Mesenchymal stem cell (in vitro differentiated cells and primary cell): ENCODE data around the gene B2M.

ENCODE experiments used
- DNase-seq: peaks from one replicate; pipeline ENCODE4 v3.0.0-alpha.2; 2013
- H2AFZ ChIP-seq: one replicate; pipeline ENCODE4 v1.6.1; 2013; ENCODE audit warnings: low read depth, mild to moderate bottlenecking, control low read depth, inconsistent platforms, low read length, moderate library complexity
- H2AK5ac ChIP-seq: 2 replicates; pipeline ENCODE4 v1.6.1; 2013; ENCODE audit warnings: low read length, moderate library complexity, mild to moderate bottlenecking, inconsistent platforms; ENCODE audit not compliant: severe bottlenecking
- H2BK120ac ChIP-seq: one replicate; pipeline ENCODE4 v1.6.1; 2013; ENCODE audit warnings: low read depth, mild to moderate bottlenecking, inconsistent platforms, low read length, moderate library complexity
- H2BK12ac ChIP-seq, 2 experiments: one replicate each; pipeline ENCODE4 v1.6.1; 2013; ENCODE audit warnings: inconsistent platforms in 2 of 2, low read length in 2 of 2, mild to moderate bottlenecking in 2 of 2, moderate library complexity in 2 of 2, control low read depth in 1 of 2
- H2BK15ac ChIP-seq: one replicate; pipeline ENCODE4 v1.6.1; 2013; ENCODE audit warnings: mild to moderate bottlenecking, low read depth, inconsistent platforms; ENCODE audit not compliant: poor library complexity, severe bottlenecking
- H2BK5ac ChIP-seq: 2 replicates; pipeline ENCODE4 v1.6.1; 2013; ENCODE audit warnings: low read depth, mild to moderate bottlenecking, low read length, control low read depth, inconsistent platforms; ENCODE audit not compliant: poor library complexity, severe bottlenecking
- H3K14ac ChIP-seq, 2 experiments: one replicate each; pipeline ENCODE4 v1.6.1; 2013; ENCODE audit warnings: inconsistent platforms in 2 of 2, low read length in 2 of 2, control low read depth in 1 of 2, mild to moderate bottlenecking in 1 of 2, moderate library complexity in 1 of 2
- H3K18ac ChIP-seq, 2 experiments: one replicate each; pipeline ENCODE4 v1.6.1; 2013; ENCODE audit warnings: inconsistent platforms in 2 of 2, low read length in 2 of 2, control low read depth in 1 of 2, low read depth in 1 of 2, mild to moderate bottlenecking in 1 of 2
- H3K23ac ChIP-seq, 2 experiments: one replicate each; pipeline ENCODE4 v1.6.1; 2013; ENCODE audit warnings: inconsistent platforms in 2 of 2, low read length in 2 of 2, mild to moderate bottlenecking in 2 of 2, moderate library complexity in 2 of 2, control low read depth in 1 of 2
- H3K27ac ChIP-seq: 2 replicates; pipeline ENCODE4 v1.5.1; 2013; ENCODE audit warnings: mild to moderate bottlenecking, moderate library complexity, low read length, control low read depth, inconsistent platforms; ENCODE audit not compliant: poor library complexity, severe bottlenecking
- H3K27me3 ChIP-seq, 2 experiments: 2 replicates each; pipeline versions ENCODE4 v1.6.1 to v1.7.0; 2013; ENCODE audit warnings: low read length in 2 of 2, mild to moderate bottlenecking in 2 of 2, moderate library complexity in 2 of 2, control low read depth in 1 of 2, inconsistent platforms in 1 of 2; ENCODE audit not compliant: control insufficient read depth in 1 of 2, insufficient read depth in 1 of 2
- H3K36me3 ChIP-seq, 2 experiments: 2 replicates each; pipeline versions ENCODE4 v1.6.1 to v1.7.0; 2013; ENCODE audit warnings: low read length in 2 of 2, control low read depth in 1 of 2, inconsistent platforms in 1 of 2, low read depth in 1 of 2, mild to moderate bottlenecking in 1 of 2; ENCODE audit not compliant: insufficient read depth in 2 of 2, control insufficient read depth in 1 of 2
- H3K4ac ChIP-seq, 2 experiments: one replicate each; pipeline ENCODE4 v1.6.1; 2013; ENCODE audit warnings: inconsistent platforms in 2 of 2, low read length in 2 of 2, mild to moderate bottlenecking in 2 of 2, moderate library complexity in 2 of 2, control low read depth in 1 of 2, low read depth in 1 of 2
- H3K4me1 ChIP-seq: 2 replicates; pipeline ENCODE4 v1.6.1; 2013; ENCODE audit warnings: low read depth, low read length, control low read depth; ENCODE audit not compliant: control insufficient read depth, insufficient read depth
- H3K4me2 ChIP-seq: 2 replicates; pipeline ENCODE4 v1.6.1; 2013; ENCODE audit warnings: low read length, mild to moderate bottlenecking, inconsistent platforms; ENCODE audit not compliant: poor library complexity, severe bottlenecking
- H3K4me3 ChIP-seq, 2 experiments: 2 replicates each; pipeline versions ENCODE4 v1.5.1 to v1.7.0; 2013; ENCODE audit warnings: low read length in 2 of 2, mild to moderate bottlenecking in 2 of 2, control low read depth in 1 of 2, low read depth in 1 of 2; ENCODE audit not compliant: insufficient read depth in 1 of 2
- H3K79me1 ChIP-seq: replicated peaks from 2 replicates; pipeline ENCODE4 v1.6.1; 2013; ENCODE audit warnings: mild to moderate bottlenecking, control low read depth, low read length, inconsistent platforms; ENCODE audit not compliant: poor library complexity, severe bottlenecking
- H3K9ac ChIP-seq: 2 replicates; pipeline ENCODE4 v1.7.0; 2013; ENCODE audit warnings: mild to moderate bottlenecking, low read length, moderate library complexity
- H3K9me3 ChIP-seq: 2 replicates; pipeline ENCODE4 v1.7.0; 2013; ENCODE audit warnings: mild to moderate bottlenecking, low read length; ENCODE audit not compliant: control insufficient read depth
- H4K8ac ChIP-seq: one replicate; pipeline ENCODE4 v1.6.1; 2013; ENCODE audit warnings: inconsistent platforms, mild to moderate bottlenecking, low read length, moderate library complexity
- H4K91ac ChIP-seq: one replicate; pipeline ENCODE4 v1.6.1; 2013; ENCODE audit warnings: mild to moderate bottlenecking, low read length, inconsistent platforms
- whole genome bisulfite sequencing: methylation state at CpG from one replicate; pipeline ENCODE4 v1.1.7; 2013; ENCODE audit warnings: mixed read lengths; 5-methylcytosine and 5-hydroxymethylcytosine counted together

Gene B2M

GRCh38 chr15:44715797-44716334 lies 4.5 kb downstream of the B2M start:
- Histone ChIP-seq H3K23ac (no peak overlapping the region), H3K36me3 (peaks cover 7 to 59% of the 10 kb centered on the region in 2 experiments), H3K27me3 (no peaks in the 10 kb centered on the region), H2AFZ (no peak overlapping the region), H4K8ac (no peak overlapping the region), H2BK5ac (no peak overlapping the region), H2BK12ac (no peak overlapping the region), H3K14ac (no peak overlapping the region), H3K79me1 (peaks cover 9% of the 10 kb centered on the region), H3K9me3 (no peaks in the 10 kb centered on the region), H3K18ac (no peak overlapping the region), H3K4me2 (no peak overlapping the region), H3K4me1 (peaks cover 3% of the 10 kb centered on the region), H3K4me3 (no peak overlapping the region), H2BK15ac (no peak overlapping the region), H3K4ac (no peak overlapping the region), H3K27ac (no peak overlapping the region), H2AK5ac (no peak overlapping the region), H3K9ac (peak overlapping the region; percentile 41), H4K91ac (no peak overlapping the region), H2BK120ac (no peak overlapping the region)
- 100% methylated on average over 1 of the region's 2 CpGs for WGBS
- no peak for DNase-seq

GRCh38 chr15:44716983-44717602 lies 5.8 kb downstream of the B2M start:
- no peak overlapping the region for H2BK15ac ChIP-seq
- H3K36me3 ChIP-seq: peaks cover 7 to 59% of the 10 kb centered on the region in 2 experiments
- WGBS: 89% methylated on average over 1 of the region's 2 CpGs
- no peak overlapping the region for H3K4me2 ChIP-seq
- no peak overlapping the region for H2AK5ac ChIP-seq
- H3K9ac ChIP-seq: no peak overlapping the region
- no peak overlapping the region for H3K4ac ChIP-seq
- H2BK5ac ChIP-seq: no peak overlapping the region
- H3K23ac ChIP-seq: no peak overlapping the region
- H2BK12ac ChIP-seq: no peak overlapping the region
- H2BK120ac ChIP-seq: no peak overlapping the region
- H3K14ac ChIP-seq: no peak overlapping the region
- peaks cover 3% of the 10 kb centered on the region for H3K4me1 ChIP-seq
- H4K8ac ChIP-seq: no peak overlapping the region
- no peak overlapping the region for H3K4me3 ChIP-seq
- no peak overlapping the region for H3K18ac ChIP-seq
- H2AFZ ChIP-seq: no peak overlapping the region
- H3K79me1 ChIP-seq: peaks cover 9% of the 10 kb centered on the region
- H4K91ac ChIP-seq: no peak overlapping the region
- no peak overlapping the region for H3K27ac ChIP-seq
- H3K9me3 ChIP-seq: no peaks in the 10 kb centered on the region
- DNase-seq: no peak
- H3K27me3 ChIP-seq: no peaks in the 10 kb centered on the region

- Histone ChIP-seq H3K27me3 (no peaks in the 10 kb centered on the region), H3K4me1 (no peaks in the 10 kb centered on the region), H3K23ac (no peak overlapping the region), H3K27ac (no peak overlapping the region), H2BK5ac (no peak overlapping the region), H2AFZ (no peak overlapping the region), H3K4me3 (no peak overlapping the region), H3K9ac (no peak overlapping the region), H3K79me1 (peaks cover 9% of the 10 kb centered on the region), H4K91ac (no peak overlapping the region), H2BK12ac (no peak overlapping the region), H2BK15ac (no peak overlapping the region), H3K18ac (no peak overlapping the region), H3K4ac (no peak overlapping the region), H3K14ac (no peak overlapping the region), H3K9me3 (no peaks in the 10 kb centered on the region), H3K36me3 (peaks cover 7 to 59% of the 10 kb centered on the region in 2 experiments), H4K8ac (no peak overlapping the region), H2AK5ac (no peak overlapping the region), H2BK120ac (no peak overlapping the region), H3K4me2 (no peak overlapping the region)
- DNase-seq: no peak
- WGBS: 98% methylated on average over 2 of the region's 4 CpGs
Observed at GRCh38 chr15:44718180-44718926, 7.0 kb downstream of the B2M start.

GRCh38 chr15:44718927-44719292 lies 7.6 kb downstream of the B2M start:
- H3K27me3 ChIP-seq: no peaks in the 10 kb centered on the region
- no peak overlapping the region for H2AK5ac ChIP-seq
- no peak overlapping the region for H2AFZ ChIP-seq
- H3K4me2 ChIP-seq: no peak overlapping the region
- H2BK120ac ChIP-seq: no peak overlapping the region
- H3K27ac ChIP-seq: no peak overlapping the region
- H3K14ac ChIP-seq: no peak overlapping the region
- no peak overlapping the region for H3K23ac ChIP-seq
- no peak for DNase-seq
- peaks cover 9% of the 10 kb centered on the region for H3K79me1 ChIP-seq
- no peak overlapping the region for H4K91ac ChIP-seq
- H2BK12ac ChIP-seq: no peak overlapping the region
- no peaks in the 10 kb centered on the region for H3K9me3 ChIP-seq
- over 99% methylated on average over 8 of the region's 8 CpGs for WGBS
- peaks cover 7 to 58% of the 10 kb centered on the region in 2 experiments for H3K36me3 ChIP-seq
- H3K4ac ChIP-seq: no peak overlapping the region
- H3K4me3 ChIP-seq: no peak overlapping the region
- no peak overlapping the region for H3K9ac ChIP-seq
- H3K18ac ChIP-seq: no peak overlapping the region
- H2BK15ac ChIP-seq: no peak overlapping the region
- no peak overlapping the region for H4K8ac ChIP-seq
- H3K4me1 ChIP-seq: no peaks in the 10 kb centered on the region
- H2BK5ac ChIP-seq: no peak overlapping the region
